Left cardiac atrium (tissue), 4 donors: ENCODE data around the gene AGT. TPM values are rescaled to one million over a fixed set of nuclear protein-coding genes. Genes with fewer than 3 reads are reported as not detected.
"Not testable (repeated sequence)": the region's sequence is repeated elsewhere in the genome, so short reads cannot be mapped to it uniquely, and the experiment has no call there.

Experiments used
- ATAC-seq, 2 donors: fragments of 200-7000 bp; cut with Tn5 transposase; one replicate each; pipeline ENCODE4 v1.9.1; 2020; ENCODE audit warnings: mild to moderate bottlenecking in 2 of 2, moderate library complexity in 2 of 2
- DNase-seq: peaks from one replicate; pipeline ENCODE4 v3.0.0-alpha.2; 2020
- intact Hi-C, 2 donors: fragments of 100-400 bp; cut with DNase I; formaldehyde crosslinking; loops; one replicate each; pipeline versions ENCODE4 v1.14.1 to v1.15.1; 2022 to 2023
- total RNA-seq, 2 donors: library from RNA; stranded (reverse); fragmentation: NEBNext Ultra II Directional; extraction: Animal tissue kit (Norgen Biotek cat#: 25700); gene quantifications; one replicate each; pipeline ENCODE4 v1.2.1, GENCODE V29; 2021
- donor health status: DM: no; HTN: yes; CAD: no.
- donor health status: DM: no; HTN: yes; CAD: no; lungs with severe emphysema.
- donor health status: DM: yes; HTN: yes; CAD: no.
- donor health status: Dilated cardiomyopathy.

Gene AGT
- total RNA-seq, 2 donors from 2014 or later: 102 to 130 TPM

GRCh38 chr1:230709619-230710542 is 4.0 kb downstream of the AGT start:
- intact Hi-C loops: no loop called here
- no peak for DNase-seq
- ATAC-seq: no peak

GRCh38 chr1:230708631-230709580 is 5.0 kb downstream of the AGT start:
- peak; percentile 33 to 48 for ATAC-seq
- peak; percentile 46 for DNase-seq
- intact Hi-C loops: no loop called here

GRCh38 chr1:230707732-230708630 is 5.9 kb downstream of the AGT start:
- no peak for DNase-seq
- intact Hi-C loops: no loop called here
- ATAC-seq: no peak

GRCh38 chr1:230706887-230707731 is 6.8 kb downstream of the AGT start:
- ATAC-seq (no peak), DNase-seq (no peak)
- intact Hi-C loops: no loop called here

- DNase-seq (no peak), ATAC-seq (no peak)
- intact Hi-C loops: no loop called here
Measured at GRCh38 chr1:230706020-230706699, 7.8 kb downstream of the AGT start.

GRCh38 chr1:230705289-230706019 is 8.5 kb downstream of the AGT start:
- DNase-seq (no peak), ATAC-seq (no peak)
- intact Hi-C loops: no loop called here

- no peak for DNase-seq
- intact Hi-C loops: no loop called here
- no peak for ATAC-seq
Measured at GRCh38 chr1:230704830-230705229, 9.1 kb downstream of the AGT start.

GRCh38 chr1:230703679-230704385 is 10.1 kb downstream of the AGT start:
- ATAC-seq (no peak), DNase-seq (no peak)
- intact Hi-C loops: no loop called here

- ATAC-seq: no peak
- intact Hi-C loops: no loop called here
- DNase-seq: no peak
Measured at GRCh38 chr1:230702934-230703678, 10.8 kb downstream of the AGT start.

GRCh38 chr1:230701895-230702768 is 11.8 kb downstream of the AGT start:
- intact Hi-C loops: no loop called here
- no peak for DNase-seq
- ATAC-seq: no peak

GRCh38 chr1:230701434-230701833 is 12.5 kb downstream of the AGT start:
- intact Hi-C loops: no loop called here
- no peak for DNase-seq
- no peak for ATAC-seq

- ATAC-seq (no peak), DNase-seq (no peak)
- intact Hi-C loops: no loop called here
Measured at GRCh38 chr1:230700132-230700531, 13.8 kb downstream of the AGT start.

GRCh38 chr1:230699716-230700115 is 14.2 kb downstream of the AGT start:
- intact Hi-C loops: no loop called here
- DNase-seq: no peak
- ATAC-seq: no peak

- intact Hi-C loops, ATAC-seq: not testable (repeated sequence)
Measured at GRCh38 chr1:230698964-230699363, 15.0 kb downstream of the AGT start.

GRCh38 chr1:230698130-230698529 is 15.8 kb downstream of the AGT start:
- intact Hi-C loops: no loop called here
- no peak for ATAC-seq
- no peak for DNase-seq

More at GRCh38 chr1:230698964-230699363, 15.0 kb downstream of the AGT start:
- not testable (repeated sequence) for DNase-seq
